Panc1 (cell line): ENCODE results near the gene SC5D. TPM values are rescaled to one million over a fixed set of nuclear protein-coding genes. Genes with fewer than 3 reads are reported as not detected.

Experiments used
- ATAC-seq: fragments of 200-7000 bp; cut with Tn5 transposase; 2 replicates; pipeline ENCODE4 v1.9.1; 2020; ENCODE audit warnings: mild to moderate bottlenecking, moderate library complexity
- BruUV-seq: library from RNA; stranded (reverse); fragments of 400-500 nt; replicated peaks from 2 replicates; lab custom pipeline; 2021; lab: Mats Ljungman, UMichigan
- CTCF ChIA-PET: fragments of 300-600 bp; sonication (Branson Sonifier 250); formaldehyde crosslinking; loops from one replicate; lab custom pipeline; 2022; ENCODE audit warnings: antibody characterized with exemption; lab: Charles Lee
- POLR2A ChIA-PET: fragments of 300-600 bp; sonication (Branson Sonifier 250); formaldehyde crosslinking; loops from one replicate; lab custom pipeline; 2022; ENCODE audit warnings: antibody characterized with exemption; lab: Charles Lee
- DNase-seq: peaks from one replicate; pipeline ENCODE4 v3.0.0-alpha.2; 2010; ENCODE audit warnings: low read depth, low spot score
- H3K27ac ChIP-seq: 2 replicates; pipeline ENCODE4 v1.5.1; 2011; ENCODE audit warnings: mild to moderate bottlenecking, low read length, inconsistent platforms
- H3K27me3 ChIP-seq: fragments of 200-500 bp; sonication (Bioruptor generic); 2 replicates; pipeline ENCODE4 v1.6.0; 2014; ENCODE audit warnings: low read length, inconsistent platforms; ENCODE audit not compliant: control insufficient read depth, insufficient read depth
- H3K36me3 ChIP-seq: fragments of 200-500 bp; sonication (Bioruptor generic); 2 replicates; pipeline ENCODE4 v1.5.1; 2014; ENCODE audit warnings: inconsistent platforms, mild to moderate bottlenecking, low read length, moderate library complexity; ENCODE audit not compliant: control insufficient read depth, insufficient read depth
- H3K4me1 ChIP-seq: 2 replicates; pipeline ENCODE4 v1.5.1; 2011; ENCODE audit warnings: inconsistent platforms, mild to moderate bottlenecking, low read length, moderate library complexity; ENCODE audit not compliant: control insufficient read depth, insufficient read depth
- H3K4me3 ChIP-seq, 2 experiments: 2 replicates each; pipeline ENCODE4 v1.5.1; 2011 to 2012; ENCODE audit warnings: low read depth in 2 of 2, low read length in 2 of 2, mild to moderate bottlenecking in 2 of 2, inconsistent platforms in 1 of 2, moderate library complexity in 1 of 2
- H3K9me3 ChIP-seq: fragments of 200-500 bp; sonication (Bioruptor generic); 2 replicates; pipeline ENCODE4 v1.5.1; 2014; ENCODE audit warnings: low read depth, mild to moderate bottlenecking, inconsistent platforms, low read length, moderate library complexity; ENCODE audit not compliant: control insufficient read depth, insufficient read depth
- POLR2AphosphoS5 ChIP-seq: IDR thresholded peaks from 2 replicates; pipeline ENCODE4 v1.6.1; 2012; ENCODE audit warnings: mild to moderate bottlenecking, low read depth, low read length, moderate library complexity
- SIN3A ChIP-seq: IDR thresholded peaks from 2 replicates; pipeline ENCODE4 v1.6.1; 2012; ENCODE audit warnings: low read depth, mild to moderate bottlenecking, low read length, moderate library complexity, borderline replicate concordance; ENCODE audit not compliant: insufficient read depth
- TCF7L2 ChIP-seq: IDR thresholded peaks from 2 replicates; pipeline ENCODE4 v1.6.1; 2011; ENCODE audit warnings: mild to moderate bottlenecking, low read depth, low read length, inconsistent platforms
- in situ Hi-C: cut with HindIII; loops from 2 replicates; pipeline ENCODE4 v1.10.0; 2016; ENCODE audit warnings: low sequenced_read_pairs, low pct_unique_long_range_greater_than_20kb
- intact Hi-C: fragments of 100-400 bp; cut with micrococcal nuclease; formaldehyde crosslinking; loops from one replicate; pipeline ENCODE4 v1.10.0; 2022; ENCODE audit not compliant: unreplicated experiment
- total RNA-seq: library from RNA; stranded (reverse); gene quantifications from one replicate; pipeline ENCODE4 v1.2.1, GENCODE V29; 2021; ENCODE audit not compliant: unreplicated experiment
- TF ChIP-seq, protein P1 (sequence below): fragments of 450-650 bp; IDR thresholded peaks from 2 replicates; pipeline ENCODE4 v1.5.1; 2017; ENCODE audit warnings: mild to moderate bottlenecking
- TF ChIP-seq, protein P2 (sequence below), 2 experiments: IDR thresholded peaks; 2 replicates each; pipeline ENCODE4 v1.6.1; 2011 to 2012; ENCODE audit warnings: low read depth in 2 of 2, control low read depth in 1 of 2, low read length in 1 of 2, mild to moderate bottlenecking in 1 of 2, moderate library complexity in 1 of 2; ENCODE audit not compliant: insufficient read depth in 1 of 2

SC5D gene
- total RNA-seq, 1 experiment from 2014 or later, result 54.3 TPM

DNA sequence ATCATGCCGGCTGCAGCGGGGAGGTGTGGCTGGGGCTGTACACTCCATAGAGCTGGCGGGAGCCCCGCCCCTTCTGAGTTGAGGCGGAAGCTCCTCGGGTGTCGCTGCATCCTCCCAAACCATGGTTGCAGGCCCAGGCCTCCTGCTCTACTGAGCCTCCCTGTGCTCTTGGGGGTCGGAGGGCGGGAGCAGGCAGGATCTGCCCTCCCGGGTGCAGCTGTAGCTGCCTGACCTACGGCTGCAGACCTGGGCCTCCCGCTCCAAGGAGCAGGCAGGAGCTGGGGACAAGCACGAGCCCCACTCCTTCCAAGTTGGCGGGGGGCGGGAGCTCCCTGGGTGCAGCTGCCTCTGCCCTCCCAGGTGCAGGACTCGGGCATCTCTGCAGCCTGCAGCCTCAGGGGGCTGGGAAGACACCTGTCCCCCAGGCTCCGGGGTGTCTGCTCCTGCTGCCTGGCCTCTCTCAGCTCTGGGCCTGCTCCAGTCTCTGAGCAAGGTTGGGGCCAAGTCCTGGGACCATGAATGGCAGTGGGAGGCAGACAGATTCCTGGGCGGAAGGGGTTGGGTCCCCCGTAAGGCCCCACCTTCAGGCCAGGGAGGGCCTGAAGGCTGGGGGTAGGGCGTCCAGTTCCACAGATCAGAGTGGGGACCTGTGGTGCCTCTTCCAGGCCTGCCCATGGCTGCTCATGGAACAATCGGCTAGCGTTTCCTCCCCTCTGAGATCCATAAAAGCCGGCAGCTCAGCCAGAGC, 46.4 kb upstream of the SC5D start:
- Histone ChIP-seq H3K27ac (no peak overlapping the region), H3K36me3 (no peaks in the 10 kb centered on the region), H3K4me3 (no peak overlapping the region), H3K27me3 (peaks cover 10% of the 10 kb centered on the region), H3K9me3 (no peaks in the 10 kb centered on the region), H3K4me1 (no peaks in the 10 kb centered on the region)
- BruUV-seq, result no TSS peak
- CTCF ChIA-PET, result no interaction called here
- intact Hi-C loops (no loop called here), in situ Hi-C loops (no loop called here)
- POLR2A ChIA-PET, result no interaction called here
- DNase-seq, result no peak
- ATAC-seq, result peak; percentile 47
- TF ChIP-seq POLR2AphosphoS5 (no peak), SIN3A (no peak), TCF7L2 (no peak)
- TF ChIP-seq, protein P1, sequence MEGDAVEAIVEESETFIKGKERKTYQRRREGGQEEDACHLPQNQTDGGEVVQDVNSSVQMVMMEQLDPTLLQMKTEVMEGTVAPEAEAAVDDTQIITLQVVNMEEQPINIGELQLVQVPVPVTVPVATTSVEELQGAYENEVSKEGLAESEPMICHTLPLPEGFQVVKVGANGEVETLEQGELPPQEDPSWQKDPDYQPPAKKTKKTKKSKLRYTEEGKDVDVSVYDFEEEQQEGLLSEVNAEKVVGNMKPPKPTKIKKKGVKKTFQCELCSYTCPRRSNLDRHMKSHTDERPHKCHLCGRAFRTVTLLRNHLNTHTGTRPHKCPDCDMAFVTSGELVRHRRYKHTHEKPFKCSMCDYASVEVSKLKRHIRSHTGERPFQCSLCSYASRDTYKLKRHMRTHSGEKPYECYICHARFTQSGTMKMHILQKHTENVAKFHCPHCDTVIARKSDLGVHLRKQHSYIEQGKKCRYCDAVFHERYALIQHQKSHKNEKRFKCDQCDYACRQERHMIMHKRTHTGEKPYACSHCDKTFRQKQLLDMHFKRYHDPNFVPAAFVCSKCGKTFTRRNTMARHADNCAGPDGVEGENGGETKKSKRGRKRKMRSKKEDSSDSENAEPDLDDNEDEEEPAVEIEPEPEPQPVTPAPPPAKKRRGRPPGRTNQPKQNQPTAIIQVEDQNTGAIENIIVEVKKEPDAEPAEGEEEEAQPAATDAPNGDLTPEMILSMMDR, result no peak
- TF ChIP-seq, protein P2, sequence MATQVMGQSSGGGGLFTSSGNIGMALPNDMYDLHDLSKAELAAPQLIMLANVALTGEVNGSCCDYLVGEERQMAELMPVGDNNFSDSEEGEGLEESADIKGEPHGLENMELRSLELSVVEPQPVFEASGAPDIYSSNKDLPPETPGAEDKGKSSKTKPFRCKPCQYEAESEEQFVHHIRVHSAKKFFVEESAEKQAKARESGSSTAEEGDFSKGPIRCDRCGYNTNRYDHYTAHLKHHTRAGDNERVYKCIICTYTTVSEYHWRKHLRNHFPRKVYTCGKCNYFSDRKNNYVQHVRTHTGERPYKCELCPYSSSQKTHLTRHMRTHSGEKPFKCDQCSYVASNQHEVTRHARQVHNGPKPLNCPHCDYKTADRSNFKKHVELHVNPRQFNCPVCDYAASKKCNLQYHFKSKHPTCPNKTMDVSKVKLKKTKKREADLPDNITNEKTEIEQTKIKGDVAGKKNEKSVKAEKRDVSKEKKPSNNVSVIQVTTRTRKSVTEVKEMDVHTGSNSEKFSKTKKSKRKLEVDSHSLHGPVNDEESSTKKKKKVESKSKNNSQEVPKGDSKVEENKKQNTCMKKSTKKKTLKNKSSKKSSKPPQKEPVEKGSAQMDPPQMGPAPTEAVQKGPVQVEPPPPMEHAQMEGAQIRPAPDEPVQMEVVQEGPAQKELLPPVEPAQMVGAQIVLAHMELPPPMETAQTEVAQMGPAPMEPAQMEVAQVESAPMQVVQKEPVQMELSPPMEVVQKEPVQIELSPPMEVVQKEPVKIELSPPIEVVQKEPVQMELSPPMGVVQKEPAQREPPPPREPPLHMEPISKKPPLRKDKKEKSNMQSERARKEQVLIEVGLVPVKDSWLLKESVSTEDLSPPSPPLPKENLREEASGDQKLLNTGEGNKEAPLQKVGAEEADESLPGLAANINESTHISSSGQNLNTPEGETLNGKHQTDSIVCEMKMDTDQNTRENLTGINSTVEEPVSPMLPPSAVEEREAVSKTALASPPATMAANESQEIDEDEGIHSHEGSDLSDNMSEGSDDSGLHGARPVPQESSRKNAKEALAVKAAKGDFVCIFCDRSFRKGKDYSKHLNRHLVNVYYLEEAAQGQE (IDR thresholded peaks at IDR 0.05; ENCODE audit: insufficient read depth in 1 of 2, low read depth in 2 of 2, low read length in 1 of 2), result no peak

DNA sequence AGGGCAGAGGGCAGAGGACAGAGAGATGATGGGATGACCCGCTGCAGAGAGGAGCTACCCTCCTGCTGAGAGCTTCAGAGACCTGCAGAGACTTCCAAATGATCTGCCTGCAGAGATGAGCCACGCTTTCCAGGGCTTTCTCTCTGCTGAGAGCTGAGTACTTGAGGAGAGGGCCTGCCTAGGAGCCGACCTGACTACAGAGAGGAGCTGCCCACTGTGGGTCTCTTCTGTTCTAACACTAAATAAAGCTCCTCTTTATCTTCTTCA, 45.9 kb upstream of the SC5D start:
- Histone ChIP-seq H3K9me3 (no peaks in the 10 kb centered on the region), H3K36me3 (no peaks in the 10 kb centered on the region), H3K4me1 (no peaks in the 10 kb centered on the region), H3K27ac (no peak overlapping the region), H3K27me3 (peaks cover 10% of the 10 kb centered on the region), H3K4me3 (no peak overlapping the region)
- ATAC-seq, result peak; percentile 54
- DNase-seq, result no peak
- in situ Hi-C loops (no loop called here), intact Hi-C loops (no loop called here)
- TF ChIP-seq, protein P1, result no peak
- ChIA-PET CTCF (no interaction called here), POLR2A (no interaction called here)
- no TSS peak for BruUV-seq
